ENCODE results near the gene SCD5. TPM values are rescaled to one million over a fixed set of nuclear protein-coding genes. Genes with fewer than 3 reads are reported as not detected.

Gene SCD5
- total and polyA plus RNA-seq, 2 of the 13 experiments (the other 11 are each of a cell fraction or from before 2014, with no cell fraction given): not detected

- TF ChIP-seq ZNF143 (CRISPR knock-in tag; IDR thresholded peaks at IDR 0.05) (no peak), ZSCAN9 (CRISPR knock-in tag; IDR thresholded peaks at IDR 0.05; ENCODE audit: borderline replicate concordance) (no peak), SYNCRIP (IDR thresholded peaks at IDR 0.05; ENCODE audit: insufficient read depth, low read depth, low read length) (no peak), SOX13 (IDR thresholded peaks at IDR 0.05) (no peak), SOX13 (CRISPR knock-in tag; conservative IDR thresholded peaks at IDR 0.05 in 1 of 2, IDR thresholded peaks at IDR 0.05 in 1 of 2) (no peak), ZNF30 (CRISPR knock-in tag; IDR thresholded peaks at IDR 0.05) (no peak), MXD4 (CRISPR knock-in tag; IDR thresholded peaks at IDR 0.05) (no peak), FOXJ3 (CRISPR knock-in tag; IDR thresholded peaks at IDR 0.05; ENCODE audit: borderline replicate concordance) (no peak), ZNF337 (CRISPR knock-in tag; IDR thresholded peaks at IDR 0.05; ENCODE audit: borderline replicate concordance, low read depth) (no peak)
- TF ChIP-seq, protein P1, sequence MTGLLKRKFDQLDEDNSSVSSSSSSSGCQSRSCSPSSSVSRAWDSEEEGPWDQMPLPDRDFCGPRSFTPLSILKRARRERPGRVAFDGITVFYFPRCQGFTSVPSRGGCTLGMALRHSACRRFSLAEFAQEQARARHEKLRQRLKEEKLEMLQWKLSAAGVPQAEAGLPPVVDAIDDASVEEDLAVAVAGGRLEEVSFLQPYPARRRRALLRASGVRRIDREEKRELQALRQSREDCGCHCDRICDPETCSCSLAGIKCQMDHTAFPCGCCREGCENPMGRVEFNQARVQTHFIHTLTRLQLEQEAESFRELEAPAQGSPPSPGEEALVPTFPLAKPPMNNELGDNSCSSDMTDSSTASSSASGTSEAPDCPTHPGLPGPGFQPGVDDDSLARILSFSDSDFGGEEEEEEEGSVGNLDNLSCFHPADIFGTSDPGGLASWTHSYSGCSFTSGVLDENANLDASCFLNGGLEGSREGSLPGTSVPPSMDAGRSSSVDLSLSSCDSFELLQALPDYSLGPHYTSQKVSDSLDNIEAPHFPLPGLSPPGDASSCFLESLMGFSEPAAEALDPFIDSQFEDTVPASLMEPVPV (CRISPR knock-in tag; IDR thresholded peaks at IDR 0.05): no peak
- TF ChIP-seq, protein P2, sequence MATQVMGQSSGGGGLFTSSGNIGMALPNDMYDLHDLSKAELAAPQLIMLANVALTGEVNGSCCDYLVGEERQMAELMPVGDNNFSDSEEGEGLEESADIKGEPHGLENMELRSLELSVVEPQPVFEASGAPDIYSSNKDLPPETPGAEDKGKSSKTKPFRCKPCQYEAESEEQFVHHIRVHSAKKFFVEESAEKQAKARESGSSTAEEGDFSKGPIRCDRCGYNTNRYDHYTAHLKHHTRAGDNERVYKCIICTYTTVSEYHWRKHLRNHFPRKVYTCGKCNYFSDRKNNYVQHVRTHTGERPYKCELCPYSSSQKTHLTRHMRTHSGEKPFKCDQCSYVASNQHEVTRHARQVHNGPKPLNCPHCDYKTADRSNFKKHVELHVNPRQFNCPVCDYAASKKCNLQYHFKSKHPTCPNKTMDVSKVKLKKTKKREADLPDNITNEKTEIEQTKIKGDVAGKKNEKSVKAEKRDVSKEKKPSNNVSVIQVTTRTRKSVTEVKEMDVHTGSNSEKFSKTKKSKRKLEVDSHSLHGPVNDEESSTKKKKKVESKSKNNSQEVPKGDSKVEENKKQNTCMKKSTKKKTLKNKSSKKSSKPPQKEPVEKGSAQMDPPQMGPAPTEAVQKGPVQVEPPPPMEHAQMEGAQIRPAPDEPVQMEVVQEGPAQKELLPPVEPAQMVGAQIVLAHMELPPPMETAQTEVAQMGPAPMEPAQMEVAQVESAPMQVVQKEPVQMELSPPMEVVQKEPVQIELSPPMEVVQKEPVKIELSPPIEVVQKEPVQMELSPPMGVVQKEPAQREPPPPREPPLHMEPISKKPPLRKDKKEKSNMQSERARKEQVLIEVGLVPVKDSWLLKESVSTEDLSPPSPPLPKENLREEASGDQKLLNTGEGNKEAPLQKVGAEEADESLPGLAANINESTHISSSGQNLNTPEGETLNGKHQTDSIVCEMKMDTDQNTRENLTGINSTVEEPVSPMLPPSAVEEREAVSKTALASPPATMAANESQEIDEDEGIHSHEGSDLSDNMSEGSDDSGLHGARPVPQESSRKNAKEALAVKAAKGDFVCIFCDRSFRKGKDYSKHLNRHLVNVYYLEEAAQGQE (IDR thresholded peaks at IDR 0.05; ENCODE audit: borderline replicate concordance in 1 of 2, low read depth in 1 of 2, low read length in 2 of 2): no peak
- WGBS (ENCODE audit: low lambda C conversion rate): 35% methylated on average over 5 of the region's 5 CpGs
- BruUV-seq (replicated peaks): no TSS peak
- no peak for ATAC-seq
- CTCF ChIA-PET (ENCODE audit: low intra/inter-chr PET ratio, low total read pairs): no interaction called here
- no peaks in the 10 kb centered on the region for H3K4me1 ChIP-seq (ENCODE audit: insufficient read depth, low read length)
- intact Hi-C loops (cut with micrococcal nuclease; ENCODE audit: unreplicated experiment): no loop called here
- in situ Hi-C loops (cut with HindIII; ENCODE audit: extremely low pct_ligation_motif_present, low pct_unique_long_range_greater_than_20kb): no loop called here
- no peak overlapping the region for H3K9ac ChIP-seq (ENCODE audit: insufficient read depth, low read depth, low read length)
- H3K4me3 ChIP-seq (replicated peaks in 1 of 3; ENCODE audit: insufficient read depth in 1 of 3, low read depth in 2 of 3, low read length in 3 of 3): no peak overlapping the region
- no peaks in the 10 kb centered on the region for H3K79me2 ChIP-seq (ENCODE audit: insufficient read depth, low read length)
- POLR2A ChIA-PET: no interaction called here
- H4K20me1 ChIP-seq (ENCODE audit: insufficient read depth, low read length): no peaks in the 10 kb centered on the region
- no peak overlapping the region for H3K4me2 ChIP-seq (ENCODE audit: low read depth, low read length)
- FAIRE-seq: no peak
- no peak for DNase-seq (ENCODE audit: low spot score)
- H3K36me3 ChIP-seq (replicated peaks in 1 of 2; ENCODE audit: control insufficient read depth in 1 of 2, insufficient read depth in 2 of 2, low read length in 2 of 2): no peaks in the 10 kb centered on the region
- no peaks in the 10 kb centered on the region; a peak in 1 of 5 replicates for H3K27me3 ChIP-seq (ENCODE audit: control insufficient read depth in 1 of 2, insufficient read depth in 2 of 2, low read length in 2 of 2)
- H3K9me3 ChIP-seq (ENCODE audit: low read length): no peaks in the 10 kb centered on the region
- H3K27ac ChIP-seq (ENCODE audit: extremely low read length, insufficient read depth, low read length): no peak overlapping the region
- no peak overlapping the region for H2AFZ ChIP-seq (ENCODE audit: low read length)
Measured at GRCh38 chr4:82677327-82677726, 121.3 kb downstream of the SCD5 start.
